Kidney epithelial cell (primary cell): ENCODE data around the gene SLC48A1. TPM values are rescaled to one million over a fixed set of nuclear protein-coding genes. Genes with fewer than 3 reads are reported as not detected.

Experiments
- DNase-seq: peaks from one replicate; pipeline ENCODE4 v3.0.0-alpha.2; 2010; ENCODE audit warnings: low read depth
- H3K27me3 ChIP-seq: 2 replicates; pipeline ENCODE4 v1.6.0; 2011; ENCODE audit warnings: low read length; ENCODE audit not compliant: control insufficient read depth, insufficient read depth
- H3K36me3 ChIP-seq: 2 replicates; pipeline ENCODE4 v1.5.1; 2011; ENCODE audit warnings: low read length; ENCODE audit not compliant: control insufficient read depth, insufficient read depth
- H3K4me3 ChIP-seq: 2 replicates; pipeline ENCODE4 v1.5.1; 2011; ENCODE audit warnings: low read depth, mild to moderate bottlenecking, control low read depth, low read length
- total RNA-seq: library from RNA; depleted of rRNA; stranded (reverse); fragments of >200 nt; gene quantifications from 2 replicates; pipeline ENCODE4 v1.2.3, GENCODE V29; 2015
- TF ChIP-seq, protein P1 (sequence below): IDR thresholded peaks from 2 replicates; pipeline ENCODE4 v1.5.1; 2011; ENCODE audit warnings: mild to moderate bottlenecking, moderate library complexity, low read length, control low read depth, inconsistent platforms; ENCODE audit not compliant: insufficient read depth, poor library complexity, severe bottlenecking

Gene SLC48A1
- total RNA-seq, 1 donor from 2014 or later = 26.5 TPM

DNA sequence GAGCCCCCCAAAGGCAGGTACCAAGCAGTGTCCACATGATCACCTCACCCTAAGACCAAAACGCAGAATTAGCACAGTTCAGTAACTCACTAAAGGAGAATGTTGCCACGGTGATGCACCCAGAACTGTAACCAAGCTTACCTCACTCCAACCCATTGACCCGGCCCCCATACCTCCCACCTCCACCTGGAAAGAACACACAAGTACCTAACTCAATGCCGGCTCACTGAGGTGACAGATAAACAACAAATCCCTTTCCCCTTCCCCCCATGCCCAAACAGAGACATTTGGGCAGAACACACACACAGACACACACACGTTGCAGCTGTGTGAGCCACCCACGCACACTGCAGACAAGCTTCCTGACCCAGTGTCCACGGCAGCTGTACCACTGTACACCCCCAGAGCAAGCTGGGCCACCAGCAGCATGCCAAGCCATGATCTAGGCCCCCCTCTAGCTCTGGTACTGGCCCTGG is 15.6 kb upstream of the SLC48A1 start:
- Histone ChIP-seq H3K4me3 (peak overlapping the region; percentile 42), H3K36me3 (no peaks in the 10 kb centered on the region), H3K27me3 (no peaks in the 10 kb centered on the region)
- DNase-seq = no peak
- TF ChIP-seq, protein P1, sequence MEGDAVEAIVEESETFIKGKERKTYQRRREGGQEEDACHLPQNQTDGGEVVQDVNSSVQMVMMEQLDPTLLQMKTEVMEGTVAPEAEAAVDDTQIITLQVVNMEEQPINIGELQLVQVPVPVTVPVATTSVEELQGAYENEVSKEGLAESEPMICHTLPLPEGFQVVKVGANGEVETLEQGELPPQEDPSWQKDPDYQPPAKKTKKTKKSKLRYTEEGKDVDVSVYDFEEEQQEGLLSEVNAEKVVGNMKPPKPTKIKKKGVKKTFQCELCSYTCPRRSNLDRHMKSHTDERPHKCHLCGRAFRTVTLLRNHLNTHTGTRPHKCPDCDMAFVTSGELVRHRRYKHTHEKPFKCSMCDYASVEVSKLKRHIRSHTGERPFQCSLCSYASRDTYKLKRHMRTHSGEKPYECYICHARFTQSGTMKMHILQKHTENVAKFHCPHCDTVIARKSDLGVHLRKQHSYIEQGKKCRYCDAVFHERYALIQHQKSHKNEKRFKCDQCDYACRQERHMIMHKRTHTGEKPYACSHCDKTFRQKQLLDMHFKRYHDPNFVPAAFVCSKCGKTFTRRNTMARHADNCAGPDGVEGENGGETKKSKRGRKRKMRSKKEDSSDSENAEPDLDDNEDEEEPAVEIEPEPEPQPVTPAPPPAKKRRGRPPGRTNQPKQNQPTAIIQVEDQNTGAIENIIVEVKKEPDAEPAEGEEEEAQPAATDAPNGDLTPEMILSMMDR = no peak

GRCh38 chr12:47757840-47758583 is 15.0 kb upstream of the SLC48A1 start:
- no peak for DNase-seq
- Histone ChIP-seq H3K4me3 (peak overlapping the region; percentile 42), H3K36me3 (no peaks in the 10 kb centered on the region), H3K27me3 (no peaks in the 10 kb centered on the region)
- TF ChIP-seq, protein P1 = no peak

- Histone ChIP-seq H3K36me3 (no peaks in the 10 kb centered on the region), H3K27me3 (no peaks in the 10 kb centered on the region), H3K4me3 (peak overlapping the region; percentile 42)
- DNase-seq = no peak
- TF ChIP-seq, protein P1 = no peak
Observed at GRCh38 chr12:47758584-47758833, 14.5 kb upstream of the SLC48A1 start.

- no peak for DNase-seq
Observed at GRCh38 chr12:47758834-47759690, 14.0 kb upstream of the SLC48A1 start, which contains the start of gene RAPGEF3. Gene RAPGEF3 (minus strand): TSS chr12:47758880. CDS start chr12:47758556, 324 bp downstream.

GRCh38 chr12:47762850-47763465 is 10.1 kb upstream of the SLC48A1 start:
- TF ChIP-seq, protein P1 = no peak
- Histone ChIP-seq H3K4me3 (no peak overlapping the region), H3K27me3 (no peaks in the 10 kb centered on the region), H3K36me3 (no peaks in the 10 kb centered on the region)
- no peak for DNase-seq

More at GRCh38 chr12:47758834-47759690, 14.0 kb upstream of the SLC48A1 start, which contains the start of gene RAPGEF3:
- no peaks in the 10 kb centered on the region for H3K27me3 ChIP-seq
- H3K36me3 ChIP-seq = no peaks in the 10 kb centered on the region
- TF ChIP-seq, protein P1 = peak; percentile 63
- peak within 1 kb of the TSS; percentile 42 for H3K4me3 ChIP-seq
